Fibroblast of the aortic adventitia (primary cell): ENCODE results near the gene SFT2D2. TPM values are rescaled to one million over a fixed set of nuclear protein-coding genes. Genes with fewer than 3 reads are reported as not detected.

Experiments
- DNase-seq: peaks from one replicate; pipeline ENCODE4 v3.0.0-alpha.2; 2010; ENCODE audit warnings: low read depth
- H3K4me3 ChIP-seq: 2 replicates; pipeline ENCODE4 v1.5.1; 2011; ENCODE audit warnings: low read depth, mild to moderate bottlenecking, control low read depth, low read length, moderate library complexity
- CTCF ChIP-seq: IDR thresholded peaks from 2 replicates; pipeline ENCODE4 v1.5.1; 2011; ENCODE audit warnings: mild to moderate bottlenecking, low read length, control low read depth, inconsistent platforms; ENCODE audit not compliant: insufficient read depth
- total RNA-seq: library from RNA; depleted of rRNA; stranded (reverse); fragments of >200 nt; gene quantifications from 2 replicates; pipeline ENCODE4 v1.2.3, GENCODE V29; 2012; ENCODE audit warnings: low replicate concordance

Gene SFT2D2
- total RNA-seq, 1 donor: 72.8 TPM

DNA sequence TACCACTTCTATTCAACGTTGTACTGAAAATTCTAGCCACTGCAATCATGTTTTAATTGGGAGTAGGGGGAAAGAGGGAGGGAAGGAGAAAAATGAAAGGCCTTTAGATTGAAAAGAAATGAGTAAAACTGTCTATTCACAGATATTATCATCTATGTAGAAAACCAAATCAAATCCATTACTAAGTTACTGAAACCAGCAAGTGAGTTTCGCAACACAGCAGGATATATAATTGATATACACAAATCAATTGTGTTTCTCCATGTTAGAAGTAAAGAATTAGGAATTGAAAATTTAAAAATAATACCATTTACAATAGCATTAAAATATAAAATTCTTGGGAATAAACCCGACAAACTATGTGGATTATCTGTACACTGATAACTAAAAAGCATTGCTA, 19.2 kb downstream of the SFT2D2 start:
- DNase-seq: no peak
- no peak overlapping the region for H3K4me3 ChIP-seq
- no peak for TF ChIP-seq CTCF

DNA sequence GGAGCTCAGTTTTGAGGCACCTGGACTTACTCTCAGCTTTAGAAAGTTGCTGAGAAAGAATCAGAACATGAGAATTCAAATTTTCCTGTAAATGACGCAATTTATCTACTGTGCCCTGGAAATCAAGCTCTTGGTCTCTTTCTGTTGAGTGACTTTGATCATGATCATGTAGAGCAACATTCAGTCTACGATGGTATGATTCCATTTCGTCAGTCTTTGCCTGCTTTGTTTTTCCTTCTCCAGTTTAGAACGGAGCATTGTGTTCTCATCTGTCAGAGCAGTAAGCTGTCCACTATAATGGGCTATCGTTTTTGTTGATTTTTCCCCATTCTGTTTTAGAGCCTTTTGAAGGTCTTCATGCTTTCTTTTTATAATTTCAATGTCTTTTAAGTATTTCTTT, 20.7 kb downstream of the SFT2D2 start:
- H3K4me3 ChIP-seq: no peak overlapping the region
- no peak for DNase-seq
- no peak for TF ChIP-seq CTCF

DNA sequence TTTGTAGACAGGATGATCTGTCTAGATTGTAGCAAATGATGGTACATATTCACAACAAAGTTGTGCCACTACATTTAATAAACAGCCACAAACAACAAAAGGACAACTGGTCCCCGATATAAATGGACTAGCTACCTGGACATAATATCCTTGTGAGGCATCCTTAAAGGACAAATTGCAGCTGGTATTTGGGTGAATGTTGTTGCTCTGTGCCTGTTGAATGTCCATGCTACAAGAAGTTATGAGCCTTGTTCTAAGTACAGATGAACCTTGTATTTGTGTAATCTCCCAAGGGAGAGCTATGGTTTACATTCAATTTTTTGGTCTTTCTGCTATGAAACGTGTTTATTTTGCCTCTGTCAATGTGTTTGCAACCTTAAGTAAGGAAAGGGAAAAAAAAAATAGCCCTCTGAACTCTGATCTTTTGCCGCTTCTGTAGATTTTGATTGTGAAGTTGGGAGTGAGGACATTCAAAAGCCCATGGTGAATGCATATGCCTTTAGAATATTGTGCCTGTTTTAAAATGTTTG, 26.5 kb downstream of the SFT2D2 start:
- TF ChIP-seq CTCF: no peak
- no peak overlapping the region for H3K4me3 ChIP-seq
- DNase-seq: no peak

DNA sequence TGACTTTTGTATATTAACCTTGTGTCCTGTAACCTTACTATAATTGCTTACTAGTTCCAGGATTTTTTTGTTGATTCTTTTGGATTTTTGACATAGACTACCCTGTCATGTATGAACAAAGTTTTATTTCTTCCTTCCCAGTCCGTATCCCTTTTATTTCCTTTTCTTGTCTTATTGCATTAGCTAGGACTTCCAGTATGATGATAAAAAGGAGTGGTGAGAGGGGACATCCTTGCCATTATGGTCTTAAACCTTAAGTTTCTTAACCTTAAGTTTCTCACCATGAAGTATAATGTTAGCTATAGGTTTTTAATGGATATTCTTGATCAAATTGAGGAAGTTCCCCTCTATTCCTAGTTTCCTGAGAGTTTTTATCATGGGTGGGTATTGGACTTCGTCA, 30.4 kb downstream of the SFT2D2 start:
- H3K4me3 ChIP-seq: no peak overlapping the region
- DNase-seq: no peak
- no peak for TF ChIP-seq CTCF

DNA sequence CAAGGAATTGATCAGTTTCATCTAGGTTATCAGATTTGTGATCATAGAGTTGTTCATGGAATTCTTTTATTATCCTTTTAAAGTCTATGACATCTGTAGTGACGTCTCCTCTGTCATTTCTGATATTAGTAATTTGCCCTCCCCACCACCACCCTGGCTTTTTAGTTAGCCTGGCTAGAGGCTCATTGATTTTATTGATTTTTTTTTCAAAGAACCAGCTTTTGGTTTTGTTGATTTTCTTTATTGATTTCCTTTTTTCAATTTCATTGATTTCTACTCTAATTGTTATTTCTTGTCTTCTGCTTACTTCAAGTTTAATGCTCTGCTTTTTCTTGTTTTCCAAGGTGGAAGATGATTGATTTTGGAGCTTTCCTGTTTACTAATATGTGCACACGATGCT, 31.6 kb downstream of the SFT2D2 start:
- TF ChIP-seq CTCF: no peak
- H3K4me3 ChIP-seq: no peak overlapping the region
- no peak for DNase-seq

GRCh38 chr1:168259567-168259966, 33.8 kb downstream of the SFT2D2 start:
- no peak for TF ChIP-seq CTCF
- no peak overlapping the region for H3K4me3 ChIP-seq

DNA sequence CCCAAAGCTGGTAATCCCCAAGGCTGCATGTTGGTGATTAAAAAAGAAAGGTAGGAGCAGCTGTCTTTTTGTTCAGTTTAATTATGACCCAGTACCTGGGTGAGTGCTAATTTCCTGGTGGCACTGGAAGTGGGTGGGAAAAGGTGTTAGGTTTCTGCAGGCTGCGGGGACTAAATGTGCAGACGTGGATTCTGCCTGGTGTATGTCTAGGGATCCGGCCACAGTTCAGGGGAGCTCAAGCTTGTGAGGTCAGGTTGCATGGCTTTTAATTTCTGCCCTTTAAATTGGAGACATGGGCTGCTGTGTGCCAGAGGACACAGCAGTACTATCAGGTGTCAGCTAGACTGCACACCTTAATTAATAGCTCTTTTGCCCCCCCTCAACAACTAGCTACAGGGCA, 34.6 kb downstream of the SFT2D2 start:
- H3K4me3 ChIP-seq: no peak overlapping the region
- DNase-seq: no peak
- TF ChIP-seq CTCF: no peak

More at GRCh38 chr1:168259567-168259966, 33.8 kb downstream of the SFT2D2 start:
- no peak for DNase-seq
